CD4-positive, CD25-positive, alpha-beta regulatory T cell (primary cell): Measurements from ENCODE around the gene MARCHF6. TPM values are rescaled to one million over a fixed set of nuclear protein-coding genes. Genes with fewer than 3 reads are reported as not detected.

ENCODE experiments used
- ATAC-seq, 2 donors: fragments of 150-1000 bp; cut with Tn5 transposase; one replicate each; pipeline ENCODE4 v1.10.0; 2021; ENCODE audit warnings: low read depth in 2 of 2, moderate number of reproducible peaks in 2 of 2, moderate library complexity in 1 of 2
- DNase-seq, 3 donors: peaks; one replicate each; pipeline versions ENCODE4 v3.0.0 to v3.0.0-alpha.2; 2012 to 2022; ENCODE audit warnings: mixed read lengths in 1 of 3
- H3K27ac ChIP-seq: one replicate; pipeline ENCODE4 v1.7.0; 2013; ENCODE audit warnings: mild to moderate bottlenecking, low read length; ENCODE audit not compliant: insufficient read depth, poor library complexity, severe bottlenecking
- H3K27me3 ChIP-seq: one replicate; pipeline ENCODE4 v1.7.0; 2013; ENCODE audit warnings: low read length; ENCODE audit not compliant: control insufficient read depth, insufficient read depth
- H3K36me3 ChIP-seq: one replicate; pipeline ENCODE4 v1.7.0; 2013; ENCODE audit warnings: mild to moderate bottlenecking, low read length, moderate library complexity; ENCODE audit not compliant: control insufficient read depth, insufficient read depth
- H3K4me1 ChIP-seq: 2 replicates; pipeline ENCODE4 v1.7.0; 2013; ENCODE audit warnings: mild to moderate bottlenecking, low read length; ENCODE audit not compliant: insufficient read depth, control insufficient read depth, poor library complexity, severe bottlenecking
- H3K4me3 ChIP-seq: one replicate; pipeline ENCODE4 v1.7.0; 2013; ENCODE audit warnings: low read depth, mild to moderate bottlenecking, low read length, moderate library complexity
- H3K9me3 ChIP-seq, 2 experiments: 1 replicate in 1 of 2; 2 replicates in 1 of 2; pipeline ENCODE4 v1.7.0; 2013; ENCODE audit warnings: low read length in 2 of 2, mild to moderate bottlenecking in 1 of 2, moderate library complexity in 1 of 2; ENCODE audit not compliant: control insufficient read depth in 2 of 2
- H3K27ac Mint-ChIP-seq, 3 donors: one replicate each; pipeline ENCODE4 v1.8.0; 2020 to 2022; ENCODE audit warnings: mild to moderate bottlenecking in 3 of 3, mixed read lengths in 3 of 3, moderate library complexity in 2 of 3
- H3K27me3 Mint-ChIP-seq: one replicate; pipeline ENCODE4 v1.8.0; 2022; ENCODE audit warnings: mild to moderate bottlenecking, mixed read lengths
- H3K36me3 Mint-ChIP-seq: one replicate; pipeline ENCODE4 v1.8.0; 2020; ENCODE audit warnings: mixed read lengths
- H3K4me1 Mint-ChIP-seq, 4 donors: one replicate each; pipeline ENCODE4 v1.8.0; 2020 to 2022; ENCODE audit warnings: mixed read lengths in 4 of 4, mild to moderate bottlenecking in 1 of 4
- H3K4me3 Mint-ChIP-seq, 4 donors: one replicate each; pipeline ENCODE4 v1.8.0; 2020 to 2022; ENCODE audit warnings: mild to moderate bottlenecking in 4 of 4, mixed read lengths in 4 of 4, moderate library complexity in 3 of 4
- H3K9me3 Mint-ChIP-seq, 7 donors: one replicate each; pipeline ENCODE4 v1.8.0; 2020 to 2022; ENCODE audit warnings: mixed read lengths in 7 of 7, mild to moderate bottlenecking in 3 of 7, moderate library complexity in 2 of 7
- polyA plus RNA-seq, 4 donors: library from polyadenylated mRNA; unstranded; fragments of 300-500 nt; fragmentation: Illumina TruSeq; gene quantifications; one replicate each; pipeline ENCODE4 v1.2.3, GENCODE V29; 2021
- total RNA-seq: library from RNA; stranded (reverse); gene quantifications from one replicate; pipeline ENCODE4 v1.2.3, GENCODE V29; 2022

Gene MARCHF6
- total and polyA plus RNA-seq, 5 donors from 2014 or later = 34.9 to 188 (median 53.8) TPM

DNA sequence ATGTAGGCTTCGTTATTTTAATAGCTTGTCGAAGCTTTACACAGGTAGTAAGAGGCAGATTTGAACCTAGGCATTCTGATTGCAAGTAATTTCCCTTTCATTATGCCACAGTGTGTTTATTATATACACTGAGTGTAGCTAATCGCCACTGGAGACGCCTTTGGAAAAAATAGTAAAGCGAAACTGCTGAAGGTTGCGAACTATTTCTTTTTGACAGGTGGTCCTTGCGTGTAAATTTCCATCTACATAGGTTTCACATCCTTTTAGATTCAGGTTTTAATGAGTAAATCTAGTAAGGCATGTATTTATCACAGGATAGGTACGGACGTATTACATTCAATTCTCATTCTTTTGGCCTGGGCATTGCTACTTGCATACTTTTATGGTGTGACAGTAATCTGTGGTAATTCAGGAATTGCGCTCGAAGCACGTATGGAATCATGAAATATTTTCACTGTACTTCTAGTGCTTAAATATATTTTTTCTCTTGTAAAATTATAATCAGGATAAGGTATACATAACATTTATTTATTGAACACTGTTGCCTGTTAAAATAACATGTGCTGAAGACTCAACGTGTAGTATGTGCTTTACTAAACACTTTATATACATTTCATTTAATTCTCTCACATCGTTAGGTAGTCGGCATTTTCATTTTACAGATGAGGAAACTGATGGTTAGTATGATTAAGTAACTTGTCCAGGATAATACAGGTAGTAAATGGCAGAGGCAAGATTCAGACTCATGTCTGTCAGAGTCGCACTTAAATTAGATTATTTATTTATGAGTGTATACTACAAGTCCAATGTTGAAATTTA, 1.8 kb downstream of the MARCHF6 start:
- H3K27me3 Mint-ChIP-seq = no peaks in the 10 kb centered on the region
- Histone ChIP-seq H3K27ac (peak overlapping the region; percentile 93), H3K9me3 (no peaks in the 10 kb centered on the region), H3K36me3 (no peaks in the 10 kb centered on the region), H3K27me3 (no peaks in the 10 kb centered on the region), H3K4me3 (peak overlapping the region; percentile 99), H3K4me1 (peaks cover 51% of the 10 kb centered on the region)
- peak overlapping the region; percentile 54 to 99 (median 95) for H3K27ac Mint-ChIP-seq
- H3K4me1 Mint-ChIP-seq = peaks cover 38 to 58% (median 41%) of the 10 kb centered on the region in 4 donors
- no peak for ATAC-seq
- peak overlapping the region; percentile 98 to 100 (median 99) for H3K4me3 Mint-ChIP-seq
- no peaks in the 10 kb centered on the region for H3K9me3 Mint-ChIP-seq
- peak in 2 of 3 donors; percentile 30 to 60 for DNase-seq
- no peaks in the 10 kb centered on the region for H3K36me3 Mint-ChIP-seq

DNA sequence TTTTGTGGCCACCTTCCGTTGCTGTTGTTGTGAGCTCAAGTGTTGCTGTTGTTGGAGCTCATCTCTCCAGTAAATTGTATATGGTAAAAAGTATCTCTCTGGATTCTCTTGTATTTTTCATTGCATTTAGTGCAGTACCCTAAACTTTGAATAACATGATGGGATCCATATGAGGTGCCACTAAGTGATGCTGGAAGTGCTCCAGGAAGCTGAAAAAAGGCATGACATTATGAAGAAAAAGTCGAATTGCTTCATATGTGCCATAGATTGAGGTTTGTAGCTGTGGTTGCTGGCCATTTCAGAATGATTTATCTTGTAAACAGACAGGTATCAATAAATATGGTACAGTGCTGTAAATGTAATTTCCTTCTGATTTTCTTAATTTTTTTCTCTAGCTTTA, 5.5 kb downstream of the MARCHF6 start:
- no peaks in the 10 kb centered on the region for H3K9me3 Mint-ChIP-seq
- peaks cover 57 to 79% (median 66%) of the 10 kb centered on the region in 4 donors for H3K4me1 Mint-ChIP-seq
- no peak overlapping the region for H3K27ac Mint-ChIP-seq
- no peaks in the 10 kb centered on the region for H3K36me3 ChIP-seq
- no peak overlapping the region for H3K27ac ChIP-seq
- H3K27me3 Mint-ChIP-seq = no peaks in the 10 kb centered on the region
- H3K4me3 Mint-ChIP-seq = peak overlapping the region in 2 of 4 donors; percentile 5 to 21
- ATAC-seq = no peak
- peaks cover 48% of the 10 kb centered on the region for H3K4me1 ChIP-seq
- no peaks in the 10 kb centered on the region for H3K36me3 Mint-ChIP-seq
- no peaks in the 10 kb centered on the region for H3K9me3 ChIP-seq
- DNase-seq = no peak
- no peaks in the 10 kb centered on the region for H3K27me3 ChIP-seq
- H3K4me3 ChIP-seq = peak overlapping the region; percentile 20

DNA sequence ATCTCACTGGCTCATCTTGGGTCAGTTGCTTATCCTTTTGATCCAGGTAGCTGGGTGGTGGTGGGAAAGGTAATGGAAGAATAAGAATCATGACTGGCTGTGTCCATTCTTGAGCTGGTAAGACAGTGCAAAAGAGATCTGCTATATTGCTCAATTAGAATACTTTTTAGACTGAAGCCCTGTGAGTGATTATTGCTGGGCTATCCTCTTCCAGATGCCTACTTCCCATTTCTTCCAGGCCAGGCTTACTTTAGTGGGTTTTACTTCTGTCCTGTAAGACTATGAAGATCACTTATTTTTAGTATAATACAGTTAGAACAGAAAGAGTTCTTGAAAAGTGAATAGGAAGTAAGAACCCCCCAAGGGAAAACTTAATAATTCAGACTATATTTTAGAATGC, 7.2 kb downstream of the MARCHF6 start:
- H3K27me3 Mint-ChIP-seq = no peaks in the 10 kb centered on the region
- no peak for DNase-seq
- no peaks in the 10 kb centered on the region for H3K36me3 Mint-ChIP-seq
- peaks cover 54 to 84% (median 57%) of the 10 kb centered on the region in 4 donors for H3K4me1 Mint-ChIP-seq
- Histone ChIP-seq H3K4me1 (peaks cover 37% of the 10 kb centered on the region), H3K4me3 (peak overlapping the region; percentile 10), H3K9me3 (no peaks in the 10 kb centered on the region), H3K27ac (no peak overlapping the region), H3K36me3 (no peaks in the 10 kb centered on the region), H3K27me3 (no peaks in the 10 kb centered on the region)
- ATAC-seq = no peak
- peak overlapping the region in 1 of 3 donors; percentile 18 for H3K27ac Mint-ChIP-seq
- peak overlapping the region in 1 of 4 donors; percentile 23 for H3K4me3 Mint-ChIP-seq
- no peaks in the 10 kb centered on the region for H3K9me3 Mint-ChIP-seq

DNA sequence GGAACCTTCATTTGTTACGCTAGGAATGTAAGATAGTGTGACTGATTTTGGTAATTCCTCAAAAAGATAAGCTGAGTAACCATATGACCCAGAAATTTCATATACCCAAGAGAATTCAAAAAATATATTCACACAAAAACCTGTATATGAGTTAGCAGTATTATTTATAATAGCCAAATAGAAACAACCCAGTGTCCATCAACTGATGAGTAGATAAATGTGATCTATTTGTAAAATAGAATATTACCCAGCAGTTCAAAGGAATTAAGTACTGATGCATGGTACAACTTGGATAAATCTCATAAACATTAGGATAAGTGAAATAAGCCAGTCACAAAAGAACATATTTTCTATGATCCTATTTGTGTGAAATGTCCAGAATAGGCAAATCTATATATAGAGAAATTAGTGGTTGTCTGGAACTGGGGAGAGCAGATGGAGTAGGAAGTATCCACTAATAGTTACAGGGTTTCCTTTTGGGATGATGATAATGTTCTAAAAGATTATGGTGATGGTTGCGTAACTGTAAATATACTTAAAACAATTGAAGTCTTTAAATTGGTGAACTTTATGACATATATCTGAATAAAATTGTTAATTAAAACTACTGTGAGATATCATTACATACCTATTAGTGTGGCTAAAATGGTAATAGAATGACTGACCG, 10.2 kb downstream of the MARCHF6 start:
- peaks cover 49 to 85% (median 57%) of the 10 kb centered on the region in 4 donors for H3K4me1 Mint-ChIP-seq
- peaks cover 6% of the 10 kb centered on the region for H3K36me3 Mint-ChIP-seq
- no peak overlapping the region for H3K27ac ChIP-seq
- H3K9me3 ChIP-seq = no peaks in the 10 kb centered on the region
- no peaks in the 10 kb centered on the region for H3K27me3 Mint-ChIP-seq
- no peak for ATAC-seq
- DNase-seq = no peak
- no peaks in the 10 kb centered on the region for H3K36me3 ChIP-seq
- peak overlapping the region in 2 of 4 donors; percentile 2 to 57 for H3K4me3 Mint-ChIP-seq
- peak overlapping the region in 1 of 3 donors; percentile 40 for H3K27ac Mint-ChIP-seq
- peaks cover 15% of the 10 kb centered on the region for H3K4me1 ChIP-seq
- H3K27me3 ChIP-seq = no peaks in the 10 kb centered on the region
- no peak overlapping the region for H3K4me3 ChIP-seq
- no peaks in the 10 kb centered on the region for H3K9me3 Mint-ChIP-seq

DNA sequence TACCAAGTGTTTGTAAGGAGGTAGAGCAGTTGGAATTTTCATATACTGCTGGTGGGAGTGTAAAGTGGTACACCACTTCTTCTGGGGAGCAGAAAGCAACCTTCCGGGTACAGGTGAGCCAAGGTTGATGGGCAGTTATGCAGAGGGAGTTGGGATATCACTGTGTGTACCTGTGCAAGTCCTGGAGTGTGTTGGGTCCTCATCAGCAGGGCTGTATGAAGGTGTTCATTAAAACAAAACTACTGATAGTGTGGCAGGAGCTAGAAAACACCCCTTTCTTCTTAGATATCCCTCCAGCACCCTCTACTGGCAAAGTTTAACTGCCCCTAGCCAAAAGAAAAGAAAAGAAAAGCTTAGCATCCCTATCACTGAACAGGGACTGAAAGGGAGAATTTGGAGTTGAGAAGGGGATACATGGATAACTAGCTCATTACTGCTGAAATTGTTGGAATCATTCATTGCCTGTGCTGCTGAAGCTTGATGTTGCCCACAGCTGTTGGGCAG, 10.7 kb downstream of the MARCHF6 start:
- Mint-ChIP-seq H3K9me3 (no peaks in the 10 kb centered on the region), H3K4me3 (peak overlapping the region in 2 of 4 donors; percentile 2 to 57)

DNA sequence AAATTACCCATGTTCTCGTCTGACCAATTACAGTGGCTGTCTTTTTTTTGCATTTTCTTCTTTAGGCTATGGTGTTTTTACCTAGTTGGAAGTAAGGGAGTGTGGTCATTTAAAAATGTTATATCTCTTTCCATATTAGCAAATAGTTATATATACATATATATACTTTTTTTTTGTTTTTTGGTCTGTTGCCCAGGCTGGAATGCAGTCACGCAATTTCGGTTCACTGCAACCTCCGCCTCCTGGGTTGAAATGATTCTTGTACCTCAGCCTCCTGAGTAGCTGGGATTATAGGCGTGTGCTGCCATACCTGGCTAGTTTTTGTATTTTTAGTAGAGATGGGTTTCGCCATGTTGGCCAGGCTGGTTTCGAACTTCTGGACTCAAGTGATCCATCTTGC, 12.3 kb downstream of the MARCHF6 start:
- Histone ChIP-seq H3K27me3 (no peaks in the 10 kb centered on the region), H3K27ac (no peak overlapping the region), H3K4me1 (peaks cover 17% of the 10 kb centered on the region), H3K4me3 (no peak overlapping the region), H3K9me3 (no peaks in the 10 kb centered on the region), H3K36me3 (no peaks in the 10 kb centered on the region)
- H3K4me1 Mint-ChIP-seq = peaks cover 44 to 84% (median 60%) of the 10 kb centered on the region in 4 donors
- no peak overlapping the region for H3K4me3 Mint-ChIP-seq
- no peaks in the 10 kb centered on the region for H3K27me3 Mint-ChIP-seq
- H3K27ac Mint-ChIP-seq = no peak overlapping the region
- H3K9me3 Mint-ChIP-seq = no peaks in the 10 kb centered on the region
- peaks cover 6% of the 10 kb centered on the region for H3K36me3 Mint-ChIP-seq
- no peak for DNase-seq
- ATAC-seq = no peak

More for the DNA sequence above, 10.7 kb downstream of the MARCHF6 start:
- Histone ChIP-seq H3K27me3 (no peaks in the 10 kb centered on the region), H3K4me3 (no peak overlapping the region), H3K36me3 (no peaks in the 10 kb centered on the region), H3K27ac (no peak overlapping the region), H3K4me1 (peaks cover 17% of the 10 kb centered on the region), H3K9me3 (no peaks in the 10 kb centered on the region)
- peak in 2 of 3 donors; percentile 26 to 51 for DNase-seq
- Mint-ChIP-seq H3K27ac (peak overlapping the region in 2 of 3 donors; percentile 12 to 40), H3K27me3 (no peaks in the 10 kb centered on the region), H3K4me1 (peaks cover 44 to 86% (median 58%) of the 10 kb centered on the region in 4 donors), H3K36me3 (peaks cover 6% of the 10 kb centered on the region)
- peak; percentile 25 to 52 for ATAC-seq

DNA sequence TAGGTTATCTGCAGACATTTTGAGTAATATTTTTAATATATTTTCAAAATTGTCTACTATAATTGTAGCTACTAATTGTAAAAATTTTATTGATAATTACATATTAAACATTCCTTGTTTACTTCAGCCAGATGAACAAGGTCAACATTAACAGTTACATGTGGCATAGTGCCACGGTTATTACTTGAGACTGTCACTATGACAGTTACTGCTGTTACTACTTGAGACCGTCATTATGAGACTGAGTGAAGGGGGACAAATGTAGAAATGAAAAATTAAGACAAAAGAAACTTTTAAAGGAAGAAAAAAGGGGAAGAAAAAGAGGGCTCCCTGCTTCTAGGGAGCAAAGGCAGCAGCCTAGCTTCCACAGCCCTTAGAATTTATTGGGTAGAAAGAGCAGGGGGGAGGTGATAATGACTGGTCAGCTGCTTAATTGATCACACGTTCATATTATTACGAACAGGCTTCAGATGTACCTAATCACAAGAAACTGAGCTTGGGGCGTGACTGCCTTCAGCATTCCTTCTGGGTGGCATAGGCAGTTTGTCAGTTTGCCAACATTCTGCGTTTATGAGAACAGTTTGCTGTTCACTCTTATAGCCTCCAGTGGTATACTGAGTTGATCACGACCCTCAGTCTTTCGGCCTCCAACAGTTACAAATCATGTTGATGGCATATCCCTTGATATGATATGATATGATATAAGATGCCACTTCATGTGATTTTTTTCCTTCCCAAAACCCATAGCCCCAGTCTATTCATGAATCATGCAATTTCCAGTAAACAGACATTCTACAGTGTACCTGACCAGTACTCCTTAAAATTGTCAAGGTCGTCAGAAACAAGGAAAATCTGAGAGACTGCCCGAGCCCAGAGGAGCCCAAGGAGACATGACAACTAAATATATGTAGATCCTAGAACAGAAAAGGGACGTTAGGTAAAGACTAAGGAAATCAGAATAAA, 13.1 kb downstream of the MARCHF6 start:
- Mint-ChIP-seq H3K9me3 (no peaks in the 10 kb centered on the region), H3K4me3 (peak overlapping the region in 1 of 4 donors; percentile 15), H3K36me3 (peaks cover 6% of the 10 kb centered on the region), H3K4me1 (peaks cover 40 to 85% (median 63%) of the 10 kb centered on the region in 4 donors), H3K27me3 (no peaks in the 10 kb centered on the region), H3K27ac (peak overlapping the region in 2 of 3 donors; percentile 2 to 72)
- Histone ChIP-seq H3K4me3 (no peak overlapping the region), H3K4me1 (peaks cover 17% of the 10 kb centered on the region), H3K9me3 (no peaks in the 10 kb centered on the region), H3K36me3 (no peaks in the 10 kb centered on the region), H3K27ac (no peak overlapping the region), H3K27me3 (no peaks in the 10 kb centered on the region)
- DNase-seq = no peak
- ATAC-seq = no peak
